SK-N-MC (cell line): ENCODE measurements around the gene MLX.

Experiments
- DNase-seq: peaks from one replicate; pipeline ENCODE4 v3.0.0-alpha.2; 2011; ENCODE audit warnings: low read depth, low spot score
- H3K27ac ChIP-seq: fragments of 200-600 bp; sonication (generic); 2 replicates; pipeline ENCODE4 v1.5.1; 2016; ENCODE audit warnings: mixed run types
- H3K36me3 ChIP-seq: fragments of 200-600 bp; sonication (generic); 2 replicates; pipeline ENCODE4 v1.6.1; 2017; ENCODE audit warnings: antibody characterized with exemption, low read length, mixed read lengths; ENCODE audit not compliant: insufficient read depth
- H3K4me3 ChIP-seq: fragments of 200-600 bp; sonication (generic); 2 replicates; pipeline ENCODE4 v1.5.1; 2016
- H3K9ac ChIP-seq: fragments of 200-600 bp; sonication (generic); 2 replicates; pipeline ENCODE4 v1.8.0; 2017; ENCODE audit warnings: mixed run types, mixed read lengths; ENCODE audit not compliant: insufficient read length
- H3K9me3 ChIP-seq: fragments of 200-600 bp; sonication (generic); 2 replicates; pipeline ENCODE4 v1.6.1; 2017; ENCODE audit warnings: low read depth, mild to moderate bottlenecking, antibody characterized with exemption, low read length, moderate library complexity, mixed read lengths
- EZH2 ChIP-seq: fragments of 200-600 bp; sonication (generic); IDR thresholded peaks from one replicate; pipeline ENCODE4 v1.6.1; 2017; ENCODE audit warnings: antibody characterized with exemption
- FOXP2 ChIP-seq: optimal IDR thresholded peaks from 2 replicates; pipeline ENCODE3; 2011; ENCODE audit warnings: mild to moderate bottlenecking, moderate library complexity; ENCODE audit not compliant: insufficient read depth; ENCODE audit errors: extremely low read length, control extremely low read depth
- POLR2AphosphoS5 ChIP-seq: IDR thresholded peaks from 2 replicates; pipeline ENCODE4 v1.6.1; 2012; ENCODE audit warnings: mild to moderate bottlenecking, low read depth, low read length, borderline replicate concordance

Gene MLX

GRCh38 chr17:42566215-42566882, 551 bp upstream of the MLX start:
- TF ChIP-seq FOXP2 = no peak
- TF ChIP-seq POLR2AphosphoS5 = no peak
- no peak for TF ChIP-seq EZH2
- peaks cover 53% of the 10 kb centered on the region for H3K36me3 ChIP-seq
- H3K9me3 ChIP-seq = no peaks in the 10 kb centered on the region
- peak overlapping the region; percentile 63 for H3K9ac ChIP-seq
- H3K27ac ChIP-seq = peak overlapping the region; percentile 88
- peak overlapping the region; percentile 94 for H3K4me3 ChIP-seq
- no peak for DNase-seq

- no peaks in the 10 kb centered on the region for H3K9me3 ChIP-seq
- H3K9ac ChIP-seq = no peak overlapping the region
- no peak overlapping the region for H3K4me3 ChIP-seq
- no peak for DNase-seq
- H3K36me3 ChIP-seq = peaks cover 74% of the 10 kb centered on the region
- H3K27ac ChIP-seq = no peak overlapping the region
- TF ChIP-seq EZH2 (no peak), POLR2AphosphoS5 (no peak)
These were observed 1.6 kb downstream of the MLX start for GRCh38 chr17:42568341-42569111.

- Histone ChIP-seq H3K4me3 (no peak overlapping the region), H3K27ac (no peak overlapping the region), H3K9me3 (no peaks in the 10 kb centered on the region), H3K9ac (no peak overlapping the region), H3K36me3 (peaks cover 71% of the 10 kb centered on the region)
- no peak for DNase-seq
- TF ChIP-seq FOXP2 (no peak), POLR2AphosphoS5 (no peak), EZH2 (no peak)
These were observed 4.7 kb downstream of the MLX start for GRCh38 chr17:42571435-42572225.

- Histone ChIP-seq H3K27ac (peak overlapping the region; percentile 47; the same call in 1 of the 2 replicates), H3K4me3 (no peak overlapping the region), H3K9me3 (no peaks in the 10 kb centered on the region), H3K9ac (no peak overlapping the region), H3K36me3 (peaks cover 71% of the 10 kb centered on the region)
- TF ChIP-seq EZH2 = no peak
- no peak for TF ChIP-seq FOXP2
- TF ChIP-seq POLR2AphosphoS5 = no peak
- no peak for DNase-seq
These were observed 6.2 kb downstream of the MLX start for GRCh38 chr17:42573095-42573494.

- H3K9ac ChIP-seq = no peak overlapping the region
These were observed 7.6 kb downstream of the MLX start for GRCh38 chr17:42574463-42574862.

GRCh38 chr17:42577140-42577531, 10.2 kb downstream of the MLX start:
- DNase-seq = no peak
- H3K36me3 ChIP-seq = peaks cover 43% of the 10 kb centered on the region
- peak overlapping the region; percentile 88 for H3K4me3 ChIP-seq
- no peak overlapping the region for H3K27ac ChIP-seq
- TF ChIP-seq FOXP2 (no peak), EZH2 (no peak), POLR2AphosphoS5 (no peak; the same call in 1 of the 2 replicates)
- H3K9ac ChIP-seq = peak overlapping the region; percentile 90
- no peaks in the 10 kb centered on the region for H3K9me3 ChIP-seq

More at GRCh38 chr17:42574463-42574862, 7.6 kb downstream of the MLX start:
- TF ChIP-seq FOXP2 (no peak), POLR2AphosphoS5 (no peak), EZH2 (no peak)
- Histone ChIP-seq H3K4me3 (no peak overlapping the region), H3K9me3 (no peaks in the 10 kb centered on the region), H3K36me3 (peaks cover 60% of the 10 kb centered on the region), H3K27ac (no peak overlapping the region)
- no peak for DNase-seq

GRCh38 chr17:42577532-42578281, 10.8 kb downstream of the MLX start, which contains the start of gene PSMC3IP:
PSMC3IP (minus strand) TSS chr17:42577729; CDS start chr17:42577686, 43 bp downstream.
- H3K9me3 ChIP-seq = no peaks in the 10 kb centered on the region
- H3K36me3 ChIP-seq = peaks cover 44% of the 10 kb centered on the region
- H3K9ac ChIP-seq = peak within 1 kb of the TSS; percentile 90
- DNase-seq = peak; percentile 50
- H3K4me3 ChIP-seq = peak within 1 kb of the TSS; percentile 88
- TF ChIP-seq FOXP2 (no peak), POLR2AphosphoS5 (peak; percentile 87), EZH2 (no peak)
- peak within 1 kb of the TSS; percentile 75 for H3K27ac ChIP-seq
